Erythroblast (primary cell): ENCODE results near the gene CXCL10.

Experiments used
- GATA1 ChIP-seq: IDR thresholded peaks from 2 replicates; pipeline ENCODE4 v1.6.1; 2011; ENCODE audit warnings: low read depth, mild to moderate bottlenecking, control low read depth, low read length, moderate library complexity
- POLR2A ChIP-seq: IDR thresholded peaks from 2 replicates; pipeline ENCODE4 v1.6.1; 2011; ENCODE audit warnings: mild to moderate bottlenecking, low read length

DNA sequence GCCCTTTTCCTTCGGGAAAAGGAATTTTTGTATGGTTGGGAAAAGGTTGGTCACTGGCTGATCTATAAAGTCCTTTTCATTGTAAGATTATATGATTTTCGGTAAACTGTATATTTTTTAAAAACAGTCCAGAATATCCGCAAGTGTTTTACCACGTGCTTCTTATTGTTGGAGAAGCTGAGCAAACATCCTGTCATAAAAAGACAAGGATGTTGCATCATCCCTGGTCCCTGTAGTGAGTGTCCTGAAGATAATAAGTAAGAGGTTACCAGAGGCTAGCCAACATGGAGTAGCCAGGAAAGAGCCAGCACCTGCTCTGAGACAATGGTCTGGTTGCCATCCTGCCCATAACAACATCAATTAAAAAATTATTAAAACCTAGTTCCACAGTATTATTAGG, 21.1 kb downstream of the CXCL10 start:
- TF ChIP-seq POLR2A (no peak), GATA1 (no peak)
